Hippocampal formation (tissue), 2 donors: Measurements from ENCODE around the gene SFXN5.
"Not testable (repeated sequence)": the region's sequence is repeated elsewhere in the genome, so short reads cannot be mapped to it uniquely, and the experiment has no call there.

ENCODE experiments used
- DNase-seq, 2 donors: peaks; one replicate each; lab custom pipeline; 2025; lab: John Stamatoyannopoulos, UW

SFXN5 gene

GRCh38 chr2:73078457-73079411 is 7.2 kb upstream of the SFXN5 start:
- no peak for DNase-seq

DNA sequence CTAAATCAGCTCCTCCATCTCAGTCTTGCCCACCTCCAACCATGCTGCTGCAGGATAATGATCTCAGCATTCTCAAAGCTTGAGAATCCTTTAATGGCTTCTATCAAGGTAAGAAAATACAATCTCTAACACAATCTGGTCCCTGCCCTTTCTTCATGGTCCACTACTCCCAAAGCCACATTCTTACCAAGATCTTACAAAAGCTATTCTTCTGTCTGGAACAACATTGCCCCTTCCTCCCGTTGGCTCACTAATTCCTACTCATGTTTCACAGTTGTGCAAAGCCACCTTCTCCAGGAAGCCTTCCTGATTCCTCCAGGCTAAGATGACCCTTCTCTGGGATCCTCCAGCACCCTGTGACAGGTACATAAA is 5.9 kb upstream of the SFXN5 start:
- no peak for DNase-seq

DNA sequence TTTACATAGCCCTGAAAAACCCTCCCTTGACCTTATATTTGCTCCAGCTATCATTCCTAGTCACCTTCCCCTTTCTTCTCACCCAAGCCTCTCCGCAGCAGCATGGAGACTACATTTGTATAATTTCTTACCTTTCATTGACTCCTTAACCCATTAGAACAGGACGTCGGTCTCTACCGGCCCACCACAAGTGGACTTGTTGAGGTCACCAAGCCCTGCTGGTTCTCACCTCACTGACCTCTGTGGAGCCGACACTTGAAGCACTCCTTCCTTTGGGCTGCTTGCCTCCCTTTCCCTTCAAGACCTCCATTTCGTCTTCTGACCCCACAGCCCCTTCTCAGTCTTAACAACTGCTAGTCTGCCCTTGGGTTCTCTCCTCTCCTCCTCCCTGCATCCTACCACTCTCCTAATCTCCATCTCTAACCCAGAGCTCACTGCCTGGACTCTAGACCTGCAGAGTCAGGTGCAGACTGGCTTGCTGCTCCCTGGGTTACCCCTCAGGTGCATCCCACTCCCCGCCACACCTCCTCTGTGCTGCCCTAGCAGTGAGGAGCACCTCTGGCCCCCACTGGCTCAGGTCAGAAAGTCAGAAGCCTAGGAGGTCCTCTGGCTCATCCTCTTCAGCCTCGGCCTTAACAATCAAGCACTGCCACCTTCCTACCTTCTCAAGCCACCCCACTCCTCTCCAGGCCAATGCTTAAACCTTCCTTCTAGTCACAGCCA is 5.3 kb upstream of the SFXN5 start:
- DNase-seq = no peak

GRCh38 chr2:73075477-73076373 is 4.2 kb upstream of the SFXN5 start:
- peak; percentile 18 to 34 for DNase-seq

DNA sequence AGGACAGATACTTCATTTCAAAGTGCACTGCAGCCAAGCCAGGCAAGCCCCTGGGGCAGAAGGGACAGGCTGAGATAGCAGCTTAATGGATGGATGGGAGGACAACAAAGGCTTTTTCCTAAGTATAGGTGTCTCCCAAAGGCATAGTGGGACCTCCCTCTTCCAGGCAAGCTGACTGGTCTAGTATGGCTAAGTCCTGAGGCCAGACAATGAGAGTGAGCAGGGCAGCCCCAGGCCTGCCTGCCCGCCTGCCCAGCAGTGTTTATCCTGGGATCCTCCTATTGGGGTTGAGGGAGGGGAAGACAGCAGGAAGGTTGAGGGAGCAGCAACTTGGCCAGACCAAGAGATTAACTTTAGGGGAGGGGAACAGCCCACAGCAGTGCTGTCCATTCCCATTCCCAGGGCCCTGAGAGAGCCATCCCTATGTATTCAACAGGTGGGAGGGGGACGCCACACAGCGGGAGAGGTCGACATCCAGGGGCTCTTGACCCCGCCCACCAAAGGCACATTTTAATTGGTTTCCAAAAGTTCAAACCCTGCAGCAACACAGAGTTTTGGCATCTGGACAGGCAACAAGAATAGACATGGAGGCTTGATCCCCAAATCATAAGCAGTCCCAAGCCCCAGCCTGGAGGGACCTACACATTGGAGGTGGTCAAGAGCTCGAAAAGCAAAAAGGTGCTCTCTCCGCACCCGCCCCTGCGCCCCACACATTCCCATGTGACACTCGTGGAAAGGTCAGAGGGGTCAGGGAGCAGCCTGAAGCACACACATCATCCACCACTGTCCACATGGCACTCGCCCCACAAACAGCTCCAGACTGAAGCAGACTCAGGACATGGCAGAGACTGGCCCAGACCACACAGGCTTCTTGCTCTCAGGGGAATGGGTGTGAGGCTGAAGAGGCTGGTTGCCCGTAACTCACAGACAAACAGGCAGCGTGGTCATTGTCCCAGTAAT is 2.9 kb upstream of the SFXN5 start:
- DNase-seq = no peak

DNA sequence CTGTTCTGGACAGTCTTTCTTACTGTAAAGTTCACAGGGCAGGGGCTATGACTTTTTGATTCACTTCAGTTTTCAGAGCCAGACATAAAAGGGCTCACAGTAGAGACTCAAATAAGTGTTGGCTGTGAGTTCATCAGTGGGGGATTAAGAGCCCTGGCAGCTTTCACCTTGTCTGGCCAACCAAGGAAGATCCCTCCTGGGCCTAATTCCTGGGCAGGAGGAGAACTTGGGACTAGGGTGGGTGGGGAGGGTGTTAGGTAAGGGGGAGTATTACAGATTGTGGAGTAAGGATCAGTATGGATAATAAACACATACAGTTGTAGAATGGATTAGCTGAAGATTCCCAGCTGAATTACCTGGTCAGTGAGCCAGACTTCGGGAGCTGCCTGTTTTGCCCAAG is 904 bp upstream of the SFXN5 start:
- no peak for DNase-seq

DNA sequence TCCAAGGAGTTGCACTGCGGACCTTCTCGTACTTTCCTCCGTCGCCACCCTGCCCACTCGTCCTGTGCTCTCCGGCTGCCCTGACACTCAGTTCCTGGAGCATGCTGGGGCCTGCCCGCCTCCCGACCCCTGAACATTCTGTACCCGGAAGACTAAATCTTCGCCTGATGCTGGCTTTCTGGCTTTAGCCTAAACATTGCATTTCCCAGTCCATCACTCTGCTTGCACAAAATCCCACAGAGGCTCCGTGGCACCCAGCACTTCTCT is 550 bp upstream of the SFXN5 start:
- DNase-seq = no peak

DNA sequence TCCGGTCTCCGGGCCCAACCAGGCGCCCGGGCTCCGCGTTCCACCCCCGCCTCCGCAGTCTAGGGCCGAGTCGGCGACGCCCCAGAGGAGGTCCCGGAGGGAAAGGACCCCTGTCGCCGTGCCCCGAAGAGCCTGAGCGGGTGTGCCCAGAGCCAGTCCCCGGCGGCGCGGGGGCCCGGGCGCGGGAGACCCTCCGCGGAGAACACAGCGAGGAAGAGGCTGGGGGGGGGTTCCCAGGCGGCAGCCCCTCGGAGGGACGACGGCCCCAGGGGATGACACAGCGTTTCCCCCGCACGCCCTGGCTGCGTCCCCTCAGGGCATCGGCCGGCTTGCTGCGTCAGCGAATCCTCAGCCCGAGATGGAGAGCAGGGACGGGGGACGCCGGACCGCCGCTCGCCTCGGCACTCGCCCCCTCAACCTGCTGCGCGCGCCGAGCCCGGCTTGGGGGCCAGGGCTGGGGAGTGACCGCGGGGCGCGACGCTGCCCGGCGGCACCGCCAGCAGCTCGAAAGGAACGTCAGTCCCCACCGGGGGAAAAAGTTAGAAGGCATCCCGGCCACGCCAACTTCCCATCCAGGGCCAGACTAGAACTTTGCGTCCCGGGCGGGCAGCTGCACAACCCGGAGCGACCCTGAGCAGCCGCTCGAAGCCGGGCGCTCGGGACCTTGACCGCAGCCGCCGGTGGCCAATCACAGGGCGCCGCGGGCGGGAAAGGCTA is 711 bp downstream of the SFXN5 start:
- DNase-seq = no peak

GRCh38 chr2:73069855-73070642 is 1.5 kb downstream of the SFXN5 start:
- no peak for DNase-seq

DNA sequence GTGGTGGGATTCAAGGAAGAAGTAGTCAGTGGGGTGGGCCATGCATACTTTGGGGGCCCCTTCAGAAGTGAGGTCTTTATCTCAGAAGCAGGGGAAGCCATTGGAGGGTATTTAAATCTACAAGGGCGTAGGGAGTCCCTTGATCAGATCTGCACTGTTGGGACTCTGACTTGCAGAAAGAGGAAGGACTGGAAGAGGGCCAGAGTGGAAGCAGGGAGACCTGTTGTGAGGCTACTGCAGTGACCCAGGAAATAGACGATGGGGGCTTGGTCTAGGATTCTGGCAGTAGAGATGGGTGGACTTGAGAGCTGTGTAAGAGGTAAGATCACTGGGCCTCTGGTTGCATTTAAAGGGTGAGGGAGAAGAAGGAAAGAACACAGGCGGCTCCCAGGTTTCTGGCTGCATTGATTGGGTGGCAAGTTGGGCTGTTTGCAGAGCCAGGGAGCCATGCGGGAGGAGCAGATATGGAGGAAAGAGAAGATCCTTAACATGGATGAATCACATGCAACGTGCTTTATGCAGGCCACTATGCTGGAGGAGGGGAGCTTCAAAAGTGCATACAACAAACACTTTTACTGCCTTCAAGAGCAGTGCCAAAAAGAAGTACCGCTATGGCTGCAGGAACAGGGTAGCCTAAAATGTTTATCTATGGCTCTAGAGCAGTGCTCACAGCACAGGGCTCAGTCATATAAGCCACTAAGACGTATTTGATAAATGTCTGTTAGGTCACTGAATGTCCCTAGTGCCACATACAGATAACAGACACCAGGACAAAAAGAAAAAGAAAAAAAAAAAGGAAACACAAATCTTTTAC is 2.3 kb downstream of the SFXN5 start:
- no peak for DNase-seq

- no peak for DNase-seq
Observed at GRCh38 chr2:73068147-73068546, 3.4 kb downstream of the SFXN5 start.

- DNase-seq = no peak
Observed at GRCh38 chr2:73067043-73067442, 4.5 kb downstream of the SFXN5 start.

DNA sequence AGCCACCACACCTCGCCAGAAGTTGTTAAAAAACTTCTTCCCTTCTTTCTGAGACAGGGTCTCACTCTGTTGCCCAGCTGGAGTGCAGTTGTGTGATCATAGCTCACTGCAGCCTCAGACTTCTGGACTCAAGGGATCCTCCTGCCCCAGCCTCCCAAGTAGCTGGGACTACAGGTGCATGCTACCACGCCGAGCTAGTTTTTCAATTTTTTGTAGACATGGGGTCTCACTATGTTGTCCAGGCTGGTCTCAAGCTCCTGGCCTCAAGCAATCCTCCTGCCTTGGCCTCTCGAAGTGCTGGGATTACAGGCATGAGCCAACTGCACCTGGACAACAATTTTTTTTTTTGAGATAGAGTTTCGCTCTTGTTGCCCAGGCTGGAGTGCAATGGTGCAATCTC is 6.4 kb downstream of the SFXN5 start:
- DNase-seq = not testable (repeated sequence)

DNA sequence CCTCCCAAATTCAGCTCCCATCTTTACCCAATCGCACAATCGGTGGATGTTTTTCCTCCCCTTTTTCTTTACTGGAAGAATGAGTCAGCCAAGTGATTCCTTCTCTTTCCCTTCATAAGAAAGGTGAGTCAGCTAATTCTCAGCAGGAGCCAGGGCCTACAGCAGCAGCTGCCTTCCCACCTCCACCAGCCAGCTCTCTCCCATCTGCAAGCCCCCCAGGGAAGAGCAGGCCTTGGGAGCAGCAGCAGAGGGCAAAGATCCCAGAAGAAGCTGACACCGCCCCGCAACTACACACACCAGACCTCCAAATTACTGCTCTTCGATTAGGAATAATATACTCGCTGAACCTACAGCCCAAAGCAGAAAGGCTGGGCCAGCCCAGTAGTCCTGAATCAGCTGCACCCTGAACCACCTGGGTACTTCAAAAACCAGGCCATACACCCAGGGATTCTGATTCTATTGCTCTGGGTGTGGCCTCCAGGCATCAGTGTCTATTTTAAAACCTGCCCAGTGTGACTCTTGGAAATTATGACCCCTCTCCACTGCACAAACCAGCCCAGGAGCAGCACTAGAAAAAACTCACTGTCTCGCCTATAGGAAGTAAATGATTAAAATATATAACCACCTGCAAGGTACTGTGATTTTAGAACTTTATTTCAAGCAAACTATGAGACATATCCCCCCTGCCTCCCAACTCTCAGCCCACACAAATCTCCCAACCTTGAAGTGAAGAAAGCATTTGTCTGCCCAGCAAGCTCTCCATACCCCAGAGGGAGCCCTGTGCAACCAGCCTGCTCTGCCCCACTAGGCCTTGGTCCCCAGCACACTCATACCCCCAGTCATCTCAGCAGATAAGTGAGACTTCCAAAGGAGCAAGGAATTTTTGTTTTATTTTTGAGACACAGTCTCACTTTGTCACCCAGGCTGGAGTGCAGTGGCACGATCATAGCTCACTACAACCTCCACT is 7.3 kb downstream of the SFXN5 start:
- no peak for DNase-seq

DNA sequence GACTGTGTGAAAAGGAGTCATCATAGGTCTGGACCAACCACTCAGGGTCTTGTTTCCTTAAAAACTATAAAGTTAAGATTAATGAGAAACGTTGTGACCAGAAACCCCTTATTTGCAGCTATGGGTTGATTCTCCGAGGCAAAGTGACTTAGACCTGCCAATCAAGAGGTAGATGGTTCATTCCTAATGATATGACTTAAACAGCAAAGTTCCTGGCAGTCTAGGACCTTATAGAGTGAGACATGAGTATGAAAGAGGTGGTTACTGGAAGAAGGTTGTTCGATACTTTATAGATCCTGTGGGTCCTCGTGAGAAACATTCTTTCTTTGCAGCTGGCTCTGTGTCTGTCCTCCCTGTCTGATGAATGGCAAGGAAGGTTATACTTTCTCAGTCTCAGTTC is 8.0 kb downstream of the SFXN5 start:
- DNase-seq = no peak

GRCh38 chr2:73059106-73059505 is 12.4 kb downstream of the SFXN5 start:
- DNase-seq = peak; percentile 63 to 67

DNA sequence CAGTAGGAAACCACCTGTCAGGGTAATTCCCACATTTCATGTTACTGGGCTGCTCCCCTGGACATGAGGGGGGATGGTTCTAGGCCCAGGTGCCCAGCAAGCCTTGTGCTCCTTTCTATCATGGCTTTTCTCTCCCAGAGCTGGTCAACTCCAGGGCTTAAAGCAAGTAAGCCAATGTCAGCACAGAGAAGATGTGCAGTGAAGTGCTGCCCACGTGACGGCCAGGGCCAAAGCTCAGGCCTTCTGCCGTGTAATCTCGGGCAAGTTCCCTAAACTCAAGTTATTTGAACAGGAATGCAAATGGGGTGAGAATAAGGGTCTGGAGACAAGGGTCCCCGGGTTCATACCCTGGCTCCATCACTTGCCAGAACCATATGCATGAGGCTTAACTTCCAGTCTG is 16.5 kb downstream of the SFXN5 start:
- DNase-seq = no peak
